HEK293 (cell line): ENCODE data around the gene MAP3K5.
"Not testable (repeated sequence)": the region's sequence is repeated elsewhere in the genome, so short reads cannot be mapped to it uniquely, and the experiment has no call there.

Experiments used
- BCL11B ChIP-seq: fragments of 450-650 bp; formaldehyde crosslinking; IDR thresholded peaks from 2 replicates; pipeline ENCODE4 v1.5.1; 2016; ENCODE audit warnings: low read depth, missing biosample characterization, missing genetic modification characterization
- REPIN1 ChIP-seq: fragments of 450-650 bp; formaldehyde crosslinking; IDR thresholded peaks from 2 replicates; pipeline ENCODE4 v1.5.1; 2017; ENCODE audit warnings: missing biosample characterization, missing genetic modification characterization, low read depth
- TRIM28 ChIP-seq: IDR thresholded peaks from 2 replicates; pipeline ENCODE4 v1.6.1; 2011; ENCODE audit warnings: low read length, control low read depth, borderline replicate concordance
- YY1 ChIP-seq: fragments of 450-650 bp; formaldehyde crosslinking; IDR thresholded peaks from 2 replicates; pipeline ENCODE4 v1.5.1; 2018; ENCODE audit warnings: missing biosample characterization, missing genetic modification characterization
- ZNF155 ChIP-seq: fragments of 450-650 bp; formaldehyde crosslinking; IDR thresholded peaks from 2 replicates; pipeline ENCODE4 v1.5.1; 2016; ENCODE audit warnings: missing biosample characterization, missing genetic modification characterization
- ZNF654 ChIP-seq: fragments of 450-650 bp; formaldehyde crosslinking; IDR thresholded peaks from 2 replicates; pipeline ENCODE4 v1.5.1; 2016; ENCODE audit warnings: low read depth, missing biosample characterization, missing genetic modification characterization
- TF ChIP-seq, protein P1 (sequence below): fragments of 450-650 bp; formaldehyde crosslinking; IDR thresholded peaks from 2 replicates; pipeline ENCODE4 v1.5.1; 2016; ENCODE audit warnings: missing biosample characterization, missing genetic modification characterization
- TF ChIP-seq, protein P2 (sequence below): fragments of 450-650 bp; formaldehyde crosslinking; IDR thresholded peaks from 2 replicates; pipeline ENCODE4 v1.5.1; 2016; ENCODE audit warnings: missing biosample characterization, missing genetic modification characterization
- TF ChIP-seq, protein P3 (sequence below): fragments of 450-650 bp; formaldehyde crosslinking; IDR thresholded peaks from 2 replicates; pipeline ENCODE4 v1.5.1; 2017; ENCODE audit warnings: missing biosample characterization, missing genetic modification characterization
- TF ChIP-seq, protein P4 (sequence below): fragments of 450-650 bp; formaldehyde crosslinking; IDR thresholded peaks from 2 replicates; pipeline ENCODE4 v1.5.1; 2016; ENCODE audit warnings: missing biosample characterization, missing genetic modification characterization, borderline replicate concordance

DNA sequence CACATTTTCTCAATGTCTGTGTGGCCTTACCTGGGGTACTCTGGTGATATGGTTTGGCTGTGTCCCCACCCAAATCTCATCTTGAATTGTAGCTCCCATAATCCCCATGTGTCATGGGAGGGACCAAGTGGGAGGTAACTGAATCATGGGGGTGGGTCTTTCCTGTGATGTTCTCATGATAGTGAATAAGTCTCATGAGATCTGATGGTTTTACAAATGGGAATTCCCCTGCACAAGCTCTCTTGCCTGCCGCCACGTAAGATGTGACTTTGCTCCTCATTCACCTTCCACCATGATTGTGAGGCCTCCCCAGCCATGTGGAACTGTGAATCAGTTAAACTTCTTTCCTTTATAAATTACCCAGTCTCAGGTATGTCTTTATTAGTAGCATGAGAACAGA is 201.4 kb downstream of the MAP3K5 start:
- TF ChIP-seq, protein P1, sequence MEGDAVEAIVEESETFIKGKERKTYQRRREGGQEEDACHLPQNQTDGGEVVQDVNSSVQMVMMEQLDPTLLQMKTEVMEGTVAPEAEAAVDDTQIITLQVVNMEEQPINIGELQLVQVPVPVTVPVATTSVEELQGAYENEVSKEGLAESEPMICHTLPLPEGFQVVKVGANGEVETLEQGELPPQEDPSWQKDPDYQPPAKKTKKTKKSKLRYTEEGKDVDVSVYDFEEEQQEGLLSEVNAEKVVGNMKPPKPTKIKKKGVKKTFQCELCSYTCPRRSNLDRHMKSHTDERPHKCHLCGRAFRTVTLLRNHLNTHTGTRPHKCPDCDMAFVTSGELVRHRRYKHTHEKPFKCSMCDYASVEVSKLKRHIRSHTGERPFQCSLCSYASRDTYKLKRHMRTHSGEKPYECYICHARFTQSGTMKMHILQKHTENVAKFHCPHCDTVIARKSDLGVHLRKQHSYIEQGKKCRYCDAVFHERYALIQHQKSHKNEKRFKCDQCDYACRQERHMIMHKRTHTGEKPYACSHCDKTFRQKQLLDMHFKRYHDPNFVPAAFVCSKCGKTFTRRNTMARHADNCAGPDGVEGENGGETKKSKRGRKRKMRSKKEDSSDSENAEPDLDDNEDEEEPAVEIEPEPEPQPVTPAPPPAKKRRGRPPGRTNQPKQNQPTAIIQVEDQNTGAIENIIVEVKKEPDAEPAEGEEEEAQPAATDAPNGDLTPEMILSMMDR (tag by site-specific recombination), result not testable (repeated sequence)
- TF ChIP-seq ZNF654; REPIN1 (tag by site-specific recombination); BCL11B (tag by site-specific recombination); ZNF155 (tag by site-specific recombination); TRIM28; YY1: not testable (repeated sequence)
- TF ChIP-seq, protein P2, sequence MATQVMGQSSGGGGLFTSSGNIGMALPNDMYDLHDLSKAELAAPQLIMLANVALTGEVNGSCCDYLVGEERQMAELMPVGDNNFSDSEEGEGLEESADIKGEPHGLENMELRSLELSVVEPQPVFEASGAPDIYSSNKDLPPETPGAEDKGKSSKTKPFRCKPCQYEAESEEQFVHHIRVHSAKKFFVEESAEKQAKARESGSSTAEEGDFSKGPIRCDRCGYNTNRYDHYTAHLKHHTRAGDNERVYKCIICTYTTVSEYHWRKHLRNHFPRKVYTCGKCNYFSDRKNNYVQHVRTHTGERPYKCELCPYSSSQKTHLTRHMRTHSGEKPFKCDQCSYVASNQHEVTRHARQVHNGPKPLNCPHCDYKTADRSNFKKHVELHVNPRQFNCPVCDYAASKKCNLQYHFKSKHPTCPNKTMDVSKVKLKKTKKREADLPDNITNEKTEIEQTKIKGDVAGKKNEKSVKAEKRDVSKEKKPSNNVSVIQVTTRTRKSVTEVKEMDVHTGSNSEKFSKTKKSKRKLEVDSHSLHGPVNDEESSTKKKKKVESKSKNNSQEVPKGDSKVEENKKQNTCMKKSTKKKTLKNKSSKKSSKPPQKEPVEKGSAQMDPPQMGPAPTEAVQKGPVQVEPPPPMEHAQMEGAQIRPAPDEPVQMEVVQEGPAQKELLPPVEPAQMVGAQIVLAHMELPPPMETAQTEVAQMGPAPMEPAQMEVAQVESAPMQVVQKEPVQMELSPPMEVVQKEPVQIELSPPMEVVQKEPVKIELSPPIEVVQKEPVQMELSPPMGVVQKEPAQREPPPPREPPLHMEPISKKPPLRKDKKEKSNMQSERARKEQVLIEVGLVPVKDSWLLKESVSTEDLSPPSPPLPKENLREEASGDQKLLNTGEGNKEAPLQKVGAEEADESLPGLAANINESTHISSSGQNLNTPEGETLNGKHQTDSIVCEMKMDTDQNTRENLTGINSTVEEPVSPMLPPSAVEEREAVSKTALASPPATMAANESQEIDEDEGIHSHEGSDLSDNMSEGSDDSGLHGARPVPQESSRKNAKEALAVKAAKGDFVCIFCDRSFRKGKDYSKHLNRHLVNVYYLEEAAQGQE, result not testable (repeated sequence)
- TF ChIP-seq, protein P3, sequence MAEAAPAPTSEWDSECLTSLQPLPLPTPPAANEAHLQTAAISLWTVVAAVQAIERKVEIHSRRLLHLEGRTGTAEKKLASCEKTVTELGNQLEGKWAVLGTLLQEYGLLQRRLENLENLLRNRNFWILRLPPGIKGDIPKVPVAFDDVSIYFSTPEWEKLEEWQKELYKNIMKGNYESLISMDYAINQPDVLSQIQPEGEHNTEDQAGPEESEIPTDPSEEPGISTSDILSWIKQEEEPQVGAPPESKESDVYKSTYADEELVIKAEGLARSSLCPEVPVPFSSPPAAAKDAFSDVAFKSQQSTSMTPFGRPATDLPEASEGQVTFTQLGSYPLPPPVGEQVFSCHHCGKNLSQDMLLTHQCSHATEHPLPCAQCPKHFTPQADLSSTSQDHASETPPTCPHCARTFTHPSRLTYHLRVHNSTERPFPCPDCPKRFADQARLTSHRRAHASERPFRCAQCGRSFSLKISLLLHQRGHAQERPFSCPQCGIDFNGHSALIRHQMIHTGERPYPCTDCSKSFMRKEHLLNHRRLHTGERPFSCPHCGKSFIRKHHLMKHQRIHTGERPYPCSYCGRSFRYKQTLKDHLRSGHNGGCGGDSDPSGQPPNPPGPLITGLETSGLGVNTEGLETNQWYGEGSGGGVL (tag by site-specific recombination), result not testable (repeated sequence)
- TF ChIP-seq, protein P4, sequence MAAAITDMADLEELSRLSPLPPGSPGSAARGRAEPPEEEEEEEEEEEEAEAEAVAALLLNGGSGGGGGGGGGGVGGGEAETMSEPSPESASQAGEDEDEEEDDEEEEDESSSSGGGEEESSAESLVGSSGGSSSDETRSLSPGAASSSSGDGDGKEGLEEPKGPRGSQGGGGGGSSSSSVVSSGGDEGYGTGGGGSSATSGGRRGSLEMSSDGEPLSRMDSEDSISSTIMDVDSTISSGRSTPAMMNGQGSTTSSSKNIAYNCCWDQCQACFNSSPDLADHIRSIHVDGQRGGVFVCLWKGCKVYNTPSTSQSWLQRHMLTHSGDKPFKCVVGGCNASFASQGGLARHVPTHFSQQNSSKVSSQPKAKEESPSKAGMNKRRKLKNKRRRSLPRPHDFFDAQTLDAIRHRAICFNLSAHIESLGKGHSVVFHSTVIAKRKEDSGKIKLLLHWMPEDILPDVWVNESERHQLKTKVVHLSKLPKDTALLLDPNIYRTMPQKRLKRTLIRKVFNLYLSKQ (tag by site-specific recombination), result not testable (repeated sequence)
